Keratinocyte (primary cell): ENCODE measurements around the gene ERVH48-1.

Source experiments
- EZH2 ChIP-seq: IDR thresholded peaks from one replicate; pipeline ENCODE4 v1.6.1; 2012; ENCODE audit warnings: inconsistent platforms, mild to moderate bottlenecking, low read length, moderate library complexity
- TF ChIP-seq, protein P1 (sequence below), 3 experiments: IDR thresholded peaks in 1 of 3; conservative IDR thresholded peaks in 1 of 3; optimal IDR thresholded peaks in 1 of 3; 2 replicates in 2 of 3; 3 replicates in 1 of 3; pipeline versions ENCODE3 to v1.5.1; 2011; ENCODE audit warnings: low read length in 3 of 3, mild to moderate bottlenecking in 3 of 3, moderate library complexity in 2 of 3, control low read depth in 1 of 3, inconsistent platforms in 1 of 3; ENCODE audit not compliant: insufficient read depth in 2 of 3; ENCODE audit errors: extremely low read depth in 1 of 3

DNA sequence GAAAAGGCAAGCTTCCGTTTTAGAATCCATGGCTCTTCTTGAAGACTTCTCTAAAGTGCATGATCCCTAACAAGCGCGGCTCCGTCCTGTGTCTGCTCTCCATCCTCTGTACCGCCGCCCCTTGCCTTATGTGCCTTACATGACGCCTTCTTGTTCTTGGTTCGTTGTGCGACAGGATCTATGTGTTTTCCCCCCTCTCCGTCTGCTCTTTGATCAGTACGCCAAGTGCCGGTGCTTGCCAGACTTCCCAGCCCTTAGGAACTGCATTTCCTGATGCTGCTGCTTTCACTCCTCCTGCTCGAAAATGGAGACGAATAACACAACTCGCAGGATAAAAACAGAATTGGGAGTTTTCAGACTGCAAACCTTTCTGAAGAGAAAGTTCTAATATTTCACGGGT, 19.2 kb downstream of the ERVH48-1 start:
- TF ChIP-seq, protein P1, sequence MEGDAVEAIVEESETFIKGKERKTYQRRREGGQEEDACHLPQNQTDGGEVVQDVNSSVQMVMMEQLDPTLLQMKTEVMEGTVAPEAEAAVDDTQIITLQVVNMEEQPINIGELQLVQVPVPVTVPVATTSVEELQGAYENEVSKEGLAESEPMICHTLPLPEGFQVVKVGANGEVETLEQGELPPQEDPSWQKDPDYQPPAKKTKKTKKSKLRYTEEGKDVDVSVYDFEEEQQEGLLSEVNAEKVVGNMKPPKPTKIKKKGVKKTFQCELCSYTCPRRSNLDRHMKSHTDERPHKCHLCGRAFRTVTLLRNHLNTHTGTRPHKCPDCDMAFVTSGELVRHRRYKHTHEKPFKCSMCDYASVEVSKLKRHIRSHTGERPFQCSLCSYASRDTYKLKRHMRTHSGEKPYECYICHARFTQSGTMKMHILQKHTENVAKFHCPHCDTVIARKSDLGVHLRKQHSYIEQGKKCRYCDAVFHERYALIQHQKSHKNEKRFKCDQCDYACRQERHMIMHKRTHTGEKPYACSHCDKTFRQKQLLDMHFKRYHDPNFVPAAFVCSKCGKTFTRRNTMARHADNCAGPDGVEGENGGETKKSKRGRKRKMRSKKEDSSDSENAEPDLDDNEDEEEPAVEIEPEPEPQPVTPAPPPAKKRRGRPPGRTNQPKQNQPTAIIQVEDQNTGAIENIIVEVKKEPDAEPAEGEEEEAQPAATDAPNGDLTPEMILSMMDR (optimal IDR thresholded peaks at IDR 0.05 in 1 of 3, IDR thresholded peaks at IDR 0.05 in 1 of 3, conservative IDR thresholded peaks at IDR 0.05 in 1 of 3; ENCODE audit: extremely low read depth in 1 of 3, insufficient read depth in 2 of 3, low read length in 3 of 3): no peak
- TF ChIP-seq EZH2: no peak
